ENCODE results near the gene CSAG3. TPM values are rescaled to one million over a fixed set of nuclear protein-coding genes. Genes with fewer than 3 reads are reported as not detected.
A peak's percentile ranks its signal among the peaks of the same experiment; 100 is the strongest.
"Not testable (repeated sequence)": the region's sequence is repeated elsewhere in the genome, so short reads cannot be mapped to it uniquely, and the experiment has no call there.

CSAG3 gene
- total RNA-seq: not detected

DNA sequence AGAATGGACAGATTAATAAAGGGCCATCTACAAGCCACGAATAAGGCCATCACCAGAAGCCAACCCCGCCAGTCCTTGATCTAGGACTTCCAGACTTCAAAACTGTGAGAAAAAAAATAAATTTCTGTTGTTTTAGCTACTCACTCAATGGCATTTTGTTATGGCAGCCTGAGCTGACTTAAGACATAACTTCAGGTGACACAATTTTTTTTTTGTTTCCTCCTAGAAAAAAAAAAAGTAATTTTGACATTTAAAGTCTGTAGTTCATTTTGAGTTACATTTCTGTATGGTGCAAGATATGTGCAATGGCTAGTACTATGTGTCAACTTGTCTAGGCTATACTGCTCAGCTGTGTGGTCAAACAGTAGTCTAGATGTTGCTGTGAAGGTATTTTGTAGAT, at the start of gene CSAG3:
CSAG3 (plus strand) TSS at position 301 of the 400 bp plus-strand sequence.
- H3K27me3 ChIP-seq; H3K9me3 ChIP-seq; H3K4me1 ChIP-seq; H3K4me3 ChIP-seq; intact Hi-C loops (cut with DNase I); H3K36me3 ChIP-seq; H3K27ac ChIP-seq; DNase-seq (ENCODE audit: extremely low spot score in 2 of 2): not testable (repeated sequence)

DNA sequence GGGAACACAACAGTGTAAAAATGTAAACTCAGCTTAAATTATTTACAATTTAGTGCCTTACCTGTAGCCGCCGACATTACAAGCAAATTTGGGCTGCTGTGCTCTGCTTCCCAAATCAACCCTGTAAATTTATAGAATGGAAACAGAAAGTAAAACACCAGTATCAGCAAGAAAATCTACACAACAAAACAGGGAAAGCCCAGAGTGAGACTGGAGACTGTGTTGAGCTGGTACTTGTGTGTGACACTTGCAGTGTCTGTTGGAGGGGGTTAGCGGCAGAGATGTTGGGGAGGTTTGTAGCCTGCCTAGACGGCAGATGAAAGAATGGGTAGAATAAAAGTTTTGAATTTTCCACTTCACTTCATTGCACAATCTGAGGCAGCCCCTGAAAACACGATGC, 45.8 kb upstream of the CSAG3 start:
- DNase-seq (ENCODE audit: extremely low spot score in 2 of 2); H3K27ac ChIP-seq; intact Hi-C loops (cut with DNase I); H3K36me3 ChIP-seq; H3K4me3 ChIP-seq; H3K9me3 ChIP-seq; H3K4me1 ChIP-seq; H3K27me3 ChIP-seq: not testable (repeated sequence)

DNA sequence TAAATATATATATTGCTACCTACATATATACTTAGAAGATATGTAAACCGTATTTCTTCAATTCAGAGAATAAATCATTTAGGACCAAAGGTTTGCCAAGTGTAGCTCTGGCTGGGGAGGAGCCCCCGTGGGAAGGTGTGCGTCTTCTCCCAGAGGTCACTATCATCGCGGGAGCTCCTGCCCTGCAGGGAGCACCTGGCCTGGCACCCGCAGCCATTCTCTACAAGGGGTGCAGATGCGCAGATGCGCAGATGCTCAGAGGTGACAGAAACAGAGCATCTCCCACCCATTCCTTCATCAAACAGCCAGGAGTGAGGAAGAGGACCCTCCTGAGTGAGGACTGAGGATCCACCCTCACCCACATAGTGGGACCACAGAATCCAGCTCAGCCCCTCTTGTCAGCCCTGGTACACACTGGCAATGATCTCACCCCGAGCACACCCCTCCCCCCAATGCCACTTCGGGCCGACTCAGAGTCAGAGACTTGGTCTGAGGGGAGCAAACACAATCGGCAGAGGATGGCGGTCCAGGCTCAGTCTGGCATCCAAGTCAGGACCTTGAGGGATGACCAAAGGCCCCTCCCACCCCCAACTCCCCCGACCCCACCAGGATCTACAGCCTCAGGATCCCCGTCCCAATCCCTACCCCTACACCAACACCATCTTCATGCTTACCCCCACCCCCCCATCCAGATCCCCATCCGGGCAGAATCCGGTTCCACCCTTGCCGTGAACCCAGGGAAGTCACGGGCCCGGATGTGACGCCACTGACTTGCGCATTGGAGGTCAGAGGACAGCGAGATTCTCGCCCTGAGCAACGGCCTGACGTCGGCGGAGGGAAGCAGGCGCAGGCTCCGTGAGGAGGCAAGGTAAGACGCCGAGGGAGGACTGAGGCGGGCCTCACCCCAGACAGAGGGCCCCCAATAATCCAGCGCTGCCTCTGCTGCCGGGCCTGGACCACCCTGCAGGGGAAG, 44.9 kb upstream of the CSAG3 start, which contains the start of gene MAGEA2B:
MAGEA2B (plus strand) TSS at position 814 of the 973 bp plus-strand sequence. CDS start 2,479 bp downstream, outside the sequence.
- DNase-seq (ENCODE audit: extremely low spot score in 2 of 2); H3K4me3 ChIP-seq; H3K27ac ChIP-seq; H3K4me1 ChIP-seq; intact Hi-C loops (cut with DNase I); H3K9me3 ChIP-seq; H3K36me3 ChIP-seq; H3K27me3 ChIP-seq: not testable (repeated sequence)

DNA sequence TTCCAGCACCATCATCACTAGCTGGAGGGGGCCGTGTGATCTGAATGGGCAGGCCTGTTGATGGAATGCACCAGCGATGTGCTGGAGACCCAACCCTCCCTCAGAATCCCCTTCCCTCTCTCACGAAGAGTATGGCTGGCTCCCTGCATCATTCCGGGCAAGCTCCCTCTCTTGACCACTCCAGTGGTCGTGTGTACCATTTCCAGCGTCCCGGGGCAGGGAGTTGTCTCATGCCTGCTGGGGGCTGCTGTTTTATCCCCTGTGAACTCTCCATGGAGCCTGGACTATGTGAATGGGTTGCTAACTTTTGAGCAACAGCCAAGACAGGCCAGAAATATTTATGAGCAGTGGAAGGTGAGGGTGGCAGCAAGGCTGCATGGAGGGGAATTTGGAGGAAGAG, 33.6 kb upstream of the CSAG3 start:
- Histone ChIP-seq H3K9me3 (no peaks in the 10 kb centered on the region), H3K27ac (no peak overlapping the region), H3K27me3 (no peaks in the 10 kb centered on the region), H3K36me3 (no peaks in the 10 kb centered on the region), H3K4me3 (no peak overlapping the region), H3K4me1 (no peaks in the 10 kb centered on the region)
- TF ChIP-seq POLR2A (IDR thresholded peaks at IDR 0.05): no peak
- TF ChIP-seq, protein P1, sequence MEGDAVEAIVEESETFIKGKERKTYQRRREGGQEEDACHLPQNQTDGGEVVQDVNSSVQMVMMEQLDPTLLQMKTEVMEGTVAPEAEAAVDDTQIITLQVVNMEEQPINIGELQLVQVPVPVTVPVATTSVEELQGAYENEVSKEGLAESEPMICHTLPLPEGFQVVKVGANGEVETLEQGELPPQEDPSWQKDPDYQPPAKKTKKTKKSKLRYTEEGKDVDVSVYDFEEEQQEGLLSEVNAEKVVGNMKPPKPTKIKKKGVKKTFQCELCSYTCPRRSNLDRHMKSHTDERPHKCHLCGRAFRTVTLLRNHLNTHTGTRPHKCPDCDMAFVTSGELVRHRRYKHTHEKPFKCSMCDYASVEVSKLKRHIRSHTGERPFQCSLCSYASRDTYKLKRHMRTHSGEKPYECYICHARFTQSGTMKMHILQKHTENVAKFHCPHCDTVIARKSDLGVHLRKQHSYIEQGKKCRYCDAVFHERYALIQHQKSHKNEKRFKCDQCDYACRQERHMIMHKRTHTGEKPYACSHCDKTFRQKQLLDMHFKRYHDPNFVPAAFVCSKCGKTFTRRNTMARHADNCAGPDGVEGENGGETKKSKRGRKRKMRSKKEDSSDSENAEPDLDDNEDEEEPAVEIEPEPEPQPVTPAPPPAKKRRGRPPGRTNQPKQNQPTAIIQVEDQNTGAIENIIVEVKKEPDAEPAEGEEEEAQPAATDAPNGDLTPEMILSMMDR (IDR thresholded peaks at IDR 0.05): no peak
- no peak for TF ChIP-seq POLR2AphosphoS5 (IDR thresholded peaks at IDR 0.05; ENCODE audit: insufficient read depth in 1 of 2, low read depth in 1 of 2)
- intact Hi-C loops (cut with DNase I): no loop called here
- no peak for DNase-seq (ENCODE audit: extremely low spot score in 2 of 2)

DNA sequence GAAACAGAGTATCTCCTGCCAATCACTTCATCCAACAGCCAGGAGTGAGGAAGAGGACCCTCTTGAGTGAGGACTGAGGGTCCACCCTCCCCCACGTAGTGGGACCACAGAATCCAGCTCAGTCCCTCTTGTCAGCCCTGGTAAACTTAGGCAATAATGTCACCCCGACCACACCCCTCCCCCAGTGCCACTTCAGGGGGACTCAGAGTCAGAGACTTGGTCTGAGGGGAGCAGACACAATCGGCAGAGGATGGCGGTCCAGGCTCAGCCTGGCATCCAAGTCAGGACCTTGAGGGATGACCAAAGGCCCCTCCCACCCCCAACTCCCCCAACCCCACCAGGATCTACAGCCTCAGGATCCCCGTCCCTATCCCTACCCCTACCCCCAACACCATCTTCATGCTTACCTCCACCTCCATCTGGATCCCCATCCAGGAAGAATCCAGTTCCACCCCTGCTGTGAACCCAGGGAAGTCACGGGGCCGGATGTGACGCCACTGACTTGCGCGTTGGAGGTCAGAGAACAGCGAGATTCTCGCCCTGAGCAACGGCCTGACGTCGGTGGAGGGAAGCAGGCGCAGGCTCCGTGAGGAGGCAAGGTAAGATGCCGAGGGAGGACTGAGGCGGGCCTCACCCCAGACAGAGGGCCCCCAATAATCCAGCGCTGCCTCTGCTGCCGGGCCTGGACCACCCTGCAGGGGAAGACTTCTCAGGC, 25.6 kb upstream of the CSAG3 start, which contains the start of the genes CSAG1 and MAGEA12:
CSAG1 (minus strand) TSS at position 461 of the 715 bp plus-strand sequence. CDS start 1,261 bp downstream, outside the sequence.
MAGEA12 (plus strand) TSS at position 497 of the 715 bp plus-strand sequence. CDS start 2,405 bp downstream, outside the sequence.
- Histone ChIP-seq H3K4me1 (no peaks in the 10 kb centered on the region), H3K27me3 (no peaks in the 10 kb centered on the region), H3K36me3 (no peaks in the 10 kb centered on the region), H3K9me3 (no peaks in the 10 kb centered on the region), H3K27ac (no peak within 1 kb of the TSS), H3K4me3 (no peak within 1 kb of the TSS)
- TF ChIP-seq, protein P1 (IDR thresholded peaks at IDR 0.05): no peak
- TF ChIP-seq POLR2AphosphoS5 (IDR thresholded peaks at IDR 0.05; ENCODE audit: insufficient read depth in 1 of 2, low read depth in 1 of 2) (no peak), POLR2A (IDR thresholded peaks at IDR 0.05) (no peak)
- DNase-seq (ENCODE audit: extremely low spot score in 2 of 2): peak; percentile 64 to 74
- intact Hi-C loops (cut with DNase I): no loop called here

DNA sequence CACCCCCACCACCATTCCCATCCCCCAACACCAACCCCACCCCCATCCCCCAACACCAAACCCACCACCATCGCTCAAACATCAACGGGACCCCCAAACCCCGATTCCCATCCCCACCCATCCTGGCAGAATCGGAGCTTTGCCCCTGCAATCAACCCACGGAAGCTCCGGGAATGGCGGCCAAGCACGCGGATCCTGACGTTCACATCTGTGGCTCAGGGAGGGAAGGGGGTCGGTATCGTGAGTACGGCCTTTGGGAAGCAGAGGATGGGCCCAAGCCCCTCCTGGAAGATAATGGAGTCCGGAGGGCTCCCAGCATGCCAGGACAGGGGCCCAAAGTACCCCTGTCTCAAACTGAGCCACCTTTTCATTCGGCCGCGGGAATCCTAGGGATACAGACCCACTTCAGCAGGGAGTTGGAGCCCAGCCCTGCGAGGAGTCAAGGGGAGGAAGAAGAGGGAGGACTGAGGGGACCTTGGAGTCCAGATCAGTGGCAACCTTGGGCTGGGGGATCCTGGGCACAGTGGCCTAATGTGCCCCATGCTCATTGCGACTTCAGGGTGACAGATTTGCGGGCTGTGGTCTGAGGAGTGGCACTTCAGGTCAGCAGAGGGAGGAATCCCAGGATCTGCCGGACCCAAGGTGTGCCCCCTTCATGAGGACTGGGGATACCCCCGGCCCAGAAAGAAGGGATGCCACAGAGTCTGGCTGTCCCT, 24.7 kb upstream of the CSAG3 start:
- H3K27ac ChIP-seq; H3K4me1 ChIP-seq; H3K27me3 ChIP-seq; intact Hi-C loops (cut with DNase I); H3K9me3 ChIP-seq; H3K36me3 ChIP-seq; H3K4me3 ChIP-seq: not testable (repeated sequence)
- peak in 1 of 2 donors; percentile 81 for DNase-seq (ENCODE audit: extremely low spot score in 2 of 2)

Data from vagina (tissue), 2 donors.